ENCODE data around the gene NOA1.

DNA sequence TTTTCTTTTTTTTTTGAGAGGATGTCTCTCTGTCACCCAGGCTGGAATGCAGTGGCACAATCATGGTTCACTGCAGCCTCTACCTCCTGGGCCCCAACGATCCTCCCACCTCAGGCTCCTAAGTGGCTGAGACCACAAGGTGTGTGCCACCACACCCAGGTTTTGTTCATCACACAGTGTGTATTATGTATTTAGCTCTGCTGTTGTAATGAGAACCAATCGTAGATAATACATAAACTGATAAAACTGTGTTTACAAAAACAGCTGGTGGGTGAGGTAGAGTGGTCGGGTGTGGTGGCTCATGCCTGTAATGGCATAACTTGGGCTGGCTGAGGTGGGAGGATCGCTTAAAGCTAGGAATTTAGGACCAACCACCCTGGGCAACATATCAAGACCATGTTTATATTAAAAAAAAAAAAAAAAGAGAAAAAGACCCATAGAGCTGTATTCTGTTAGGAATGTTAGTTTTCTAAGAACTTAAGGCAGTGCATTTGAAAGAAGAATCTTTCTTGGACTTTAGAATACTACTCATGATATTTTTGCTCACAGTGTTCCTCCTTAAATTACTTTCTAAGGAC, 36.2 kb upstream of the NOA1 start:
- no peak for TF ChIP-seq POLR2AphosphoS5 (IDR thresholded peaks at IDR 0.05)
- TF ChIP-seq, protein P1, sequence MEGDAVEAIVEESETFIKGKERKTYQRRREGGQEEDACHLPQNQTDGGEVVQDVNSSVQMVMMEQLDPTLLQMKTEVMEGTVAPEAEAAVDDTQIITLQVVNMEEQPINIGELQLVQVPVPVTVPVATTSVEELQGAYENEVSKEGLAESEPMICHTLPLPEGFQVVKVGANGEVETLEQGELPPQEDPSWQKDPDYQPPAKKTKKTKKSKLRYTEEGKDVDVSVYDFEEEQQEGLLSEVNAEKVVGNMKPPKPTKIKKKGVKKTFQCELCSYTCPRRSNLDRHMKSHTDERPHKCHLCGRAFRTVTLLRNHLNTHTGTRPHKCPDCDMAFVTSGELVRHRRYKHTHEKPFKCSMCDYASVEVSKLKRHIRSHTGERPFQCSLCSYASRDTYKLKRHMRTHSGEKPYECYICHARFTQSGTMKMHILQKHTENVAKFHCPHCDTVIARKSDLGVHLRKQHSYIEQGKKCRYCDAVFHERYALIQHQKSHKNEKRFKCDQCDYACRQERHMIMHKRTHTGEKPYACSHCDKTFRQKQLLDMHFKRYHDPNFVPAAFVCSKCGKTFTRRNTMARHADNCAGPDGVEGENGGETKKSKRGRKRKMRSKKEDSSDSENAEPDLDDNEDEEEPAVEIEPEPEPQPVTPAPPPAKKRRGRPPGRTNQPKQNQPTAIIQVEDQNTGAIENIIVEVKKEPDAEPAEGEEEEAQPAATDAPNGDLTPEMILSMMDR (IDR thresholded peaks at IDR 0.05), result no peak

Measured in prostate gland (tissue), 2 donors.